ENCODE measurements around the gene TTC24. TPM values are rescaled to one million over a fixed set of nuclear protein-coding genes. Genes with fewer than 3 reads are reported as not detected.
"Not testable (repeated sequence)": the region's sequence is repeated elsewhere in the genome, so short reads cannot be mapped to it uniquely, and the experiment has no call there.

The TTC24 gene
- total RNA-seq, 6 donors from 2014 or later: 0.20 TPM; not detected in 5

GRCh38 chr1:156552518-156552917 lies 27.0 kb upstream of the TTC24 start:
- ATAC-seq (ENCODE audit: low FRiP score in 2 of 2) (no peak), DNase-seq (no peak)
- Histone ChIP-seq H3K36me3 (no peaks in the 10 kb centered on the region), H3K9me3 (no peaks in the 10 kb centered on the region), H3K4me1 (no peaks in the 10 kb centered on the region), H3K27ac (no peak overlapping the region), H3K27me3 (no peaks in the 10 kb centered on the region), H3K4me3 (no peak overlapping the region)
- TF ChIP-seq POLR2A (IDR thresholded peaks at IDR 0.05): no peak
- TF ChIP-seq POLR2AphosphoS5 (IDR thresholded peaks at IDR 0.05): no peak
- TF ChIP-seq EP300 (IDR thresholded peaks at IDR 0.05): no peak
- TF ChIP-seq, protein P1, sequence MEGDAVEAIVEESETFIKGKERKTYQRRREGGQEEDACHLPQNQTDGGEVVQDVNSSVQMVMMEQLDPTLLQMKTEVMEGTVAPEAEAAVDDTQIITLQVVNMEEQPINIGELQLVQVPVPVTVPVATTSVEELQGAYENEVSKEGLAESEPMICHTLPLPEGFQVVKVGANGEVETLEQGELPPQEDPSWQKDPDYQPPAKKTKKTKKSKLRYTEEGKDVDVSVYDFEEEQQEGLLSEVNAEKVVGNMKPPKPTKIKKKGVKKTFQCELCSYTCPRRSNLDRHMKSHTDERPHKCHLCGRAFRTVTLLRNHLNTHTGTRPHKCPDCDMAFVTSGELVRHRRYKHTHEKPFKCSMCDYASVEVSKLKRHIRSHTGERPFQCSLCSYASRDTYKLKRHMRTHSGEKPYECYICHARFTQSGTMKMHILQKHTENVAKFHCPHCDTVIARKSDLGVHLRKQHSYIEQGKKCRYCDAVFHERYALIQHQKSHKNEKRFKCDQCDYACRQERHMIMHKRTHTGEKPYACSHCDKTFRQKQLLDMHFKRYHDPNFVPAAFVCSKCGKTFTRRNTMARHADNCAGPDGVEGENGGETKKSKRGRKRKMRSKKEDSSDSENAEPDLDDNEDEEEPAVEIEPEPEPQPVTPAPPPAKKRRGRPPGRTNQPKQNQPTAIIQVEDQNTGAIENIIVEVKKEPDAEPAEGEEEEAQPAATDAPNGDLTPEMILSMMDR (IDR thresholded peaks at IDR 0.05): no peak
- WGBS, 2 donors: 76 to 79% methylated on average over 5 of the region's 5 CpGs

- H3K4me3 ChIP-seq, H3K9me3 ChIP-seq, H3K27ac ChIP-seq, H3K36me3 ChIP-seq, H3K27me3 ChIP-seq, H3K4me1 ChIP-seq: not testable (repeated sequence)
- peak in 1 of 2 donors; percentile 57 for TF ChIP-seq POLR2AphosphoS5 (IDR thresholded peaks at IDR 0.05)
- WGBS, 2 donors: 69 to 79% methylated on average over 4 of the region's 4 CpGs
- DNase-seq (peak in 1 of 2 donors; percentile 84), ATAC-seq (ENCODE audit: low FRiP score in 2 of 2) (peak in 1 of 2 donors; percentile 78)
Observed at GRCh38 chr1:156552937-156553336, 26.6 kb upstream of the TTC24 start.

- TF ChIP-seq POLR2AphosphoS5 (IDR thresholded peaks at IDR 0.05) (no peak), EP300 (IDR thresholded peaks at IDR 0.05) (no peak), POLR2A (IDR thresholded peaks at IDR 0.05) (no peak)
- TF ChIP-seq, protein P1 (IDR thresholded peaks at IDR 0.05): no peak
- H3K27me3 ChIP-seq: no peaks in the 10 kb centered on the region
- H3K36me3 ChIP-seq: no peaks in the 10 kb centered on the region
- H3K4me1 ChIP-seq: no peaks in the 10 kb centered on the region
- WGBS, 2 donors: 86 to 96% methylated on average over 6 of the region's 6 CpGs
- DNase-seq: no peak
- no peaks in the 10 kb centered on the region for H3K9me3 ChIP-seq
- H3K4me3 ChIP-seq: no peak overlapping the region
- no peak for ATAC-seq (ENCODE audit: low FRiP score in 2 of 2)
- no peak overlapping the region for H3K27ac ChIP-seq
Observed at GRCh38 chr1:156553860-156554485, 25.6 kb upstream of the TTC24 start.

DNA sequence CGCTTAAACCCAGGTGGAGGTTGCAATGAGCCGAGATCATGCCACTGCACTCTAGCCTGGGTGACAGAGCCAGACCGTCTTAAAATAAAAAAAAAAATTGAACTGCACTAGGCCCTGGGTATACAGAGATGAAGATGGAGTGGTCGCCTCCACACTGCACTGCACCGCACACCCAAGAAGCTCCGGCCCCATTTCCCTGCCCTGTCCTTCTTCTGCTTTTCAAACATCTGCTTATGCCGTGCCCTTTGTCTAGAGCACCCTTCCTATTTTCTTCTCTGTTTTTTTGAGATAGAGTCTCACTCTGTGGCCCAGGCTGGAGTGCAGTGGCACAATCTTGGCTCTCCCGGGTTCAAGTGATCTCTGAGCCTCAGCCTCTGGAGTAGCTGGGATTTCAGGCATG lies 24.6 kb upstream of the TTC24 start:
- 73 to 79% methylated on average over 8 of the region's 8 CpGs for WGBS, 2 donors
- TF ChIP-seq POLR2A (IDR thresholded peaks at IDR 0.05): no peak
- TF ChIP-seq POLR2AphosphoS5 (IDR thresholded peaks at IDR 0.05): no peak
- TF ChIP-seq, protein P1 (IDR thresholded peaks at IDR 0.05): no peak
- no peak for TF ChIP-seq EP300 (IDR thresholded peaks at IDR 0.05)
- Histone ChIP-seq H3K27ac (no peak overlapping the region), H3K9me3 (no peaks in the 10 kb centered on the region), H3K27me3 (no peaks in the 10 kb centered on the region), H3K4me1 (no peaks in the 10 kb centered on the region), H3K4me3 (no peak overlapping the region), H3K36me3 (no peaks in the 10 kb centered on the region)
- ATAC-seq (ENCODE audit: low FRiP score in 2 of 2): no peak
- DNase-seq: no peak

- Histone ChIP-seq H3K36me3 (no peaks in the 10 kb centered on the region), H3K4me3 (no peak overlapping the region), H3K27me3 (no peaks in the 10 kb centered on the region), H3K27ac (no peak overlapping the region), H3K9me3 (no peaks in the 10 kb centered on the region), H3K4me1 (no peaks in the 10 kb centered on the region)
- WGBS, 2 donors: 64 to 72% methylated on average over 2 of the region's 2 CpGs
- TF ChIP-seq EP300 (IDR thresholded peaks at IDR 0.05) (no peak), POLR2A (IDR thresholded peaks at IDR 0.05) (no peak), POLR2AphosphoS5 (IDR thresholded peaks at IDR 0.05) (no peak)
- TF ChIP-seq, protein P1 (IDR thresholded peaks at IDR 0.05): no peak
- no peak for DNase-seq
- no peak for ATAC-seq (ENCODE audit: low FRiP score in 2 of 2)
Observed at GRCh38 chr1:156555715-156556114, 23.8 kb upstream of the TTC24 start.

All from upper lobe of left lung (tissue), 6 donors.